Erythroblast (primary cell): ENCODE data around the gene YDJC.

Source experiments
- GATA1 ChIP-seq: IDR thresholded peaks from 2 replicates; pipeline ENCODE4 v1.6.1; 2011; ENCODE audit warnings: low read depth, mild to moderate bottlenecking, control low read depth, low read length, moderate library complexity
- POLR2A ChIP-seq: IDR thresholded peaks from 2 replicates; pipeline ENCODE4 v1.6.1; 2011; ENCODE audit warnings: mild to moderate bottlenecking, low read length

- TF ChIP-seq POLR2A: no peak
- no peak for TF ChIP-seq GATA1
Observed at GRCh38 chr22:21643533-21644357, 13.9 kb upstream of the YDJC start.
